ENCODE data around the gene MLLT3.

MLLT3 gene

DNA sequence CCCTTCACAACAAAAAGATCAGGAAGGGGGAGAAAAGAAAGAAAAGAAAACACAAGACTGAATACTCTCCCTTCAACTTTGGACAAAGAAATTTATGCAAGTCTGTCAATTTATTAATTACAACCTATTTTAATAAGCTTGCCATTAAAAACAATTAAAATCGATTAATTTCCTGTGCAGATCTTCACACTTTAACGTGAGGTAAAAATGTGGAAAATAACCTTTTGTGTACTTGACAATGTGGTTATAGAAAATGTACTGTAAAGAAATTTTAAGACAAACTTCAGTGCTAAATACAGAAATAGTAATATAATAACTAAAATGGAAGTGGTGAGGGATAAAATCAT lies 2.7 kb upstream of the MLLT3 start:
- no peak for DNase-seq (ENCODE audit: low read depth)

- no peak for DNase-seq (ENCODE audit: low read depth)
These were observed 2.1 kb upstream of the MLLT3 start for GRCh38 chr9:20624201-20625002.

DNA sequence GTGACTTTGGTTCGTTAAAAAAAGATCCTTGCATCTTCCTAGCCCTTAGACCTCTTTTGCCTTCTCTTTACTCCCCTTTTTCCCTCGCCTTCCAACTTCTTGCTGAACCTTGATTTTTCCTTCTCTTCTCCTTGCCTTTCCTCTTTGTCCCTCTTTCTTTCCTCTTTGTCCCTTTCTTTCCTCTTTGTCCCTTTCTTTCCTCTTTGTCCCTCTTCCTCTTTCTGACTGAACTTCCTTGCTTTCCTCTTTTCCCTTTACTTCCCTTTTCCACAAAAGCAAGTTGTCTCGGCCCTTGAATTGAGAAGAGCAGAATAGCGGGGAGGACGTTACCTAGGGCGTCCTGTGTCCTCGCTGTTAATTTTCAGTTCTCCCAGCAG lies 1.4 kb upstream of the MLLT3 start:
- DNase-seq (ENCODE audit: low read depth), result no peak

- peak; percentile 38 for DNase-seq (ENCODE audit: low read depth)
These were observed 885 bp upstream of the MLLT3 start for GRCh38 chr9:20623021-20623747.

GRCh38 chr9:20621471-20622329 lies 599 bp downstream of the MLLT3 start:
- DNase-seq (ENCODE audit: low read depth), result peak; percentile 49

DNA sequence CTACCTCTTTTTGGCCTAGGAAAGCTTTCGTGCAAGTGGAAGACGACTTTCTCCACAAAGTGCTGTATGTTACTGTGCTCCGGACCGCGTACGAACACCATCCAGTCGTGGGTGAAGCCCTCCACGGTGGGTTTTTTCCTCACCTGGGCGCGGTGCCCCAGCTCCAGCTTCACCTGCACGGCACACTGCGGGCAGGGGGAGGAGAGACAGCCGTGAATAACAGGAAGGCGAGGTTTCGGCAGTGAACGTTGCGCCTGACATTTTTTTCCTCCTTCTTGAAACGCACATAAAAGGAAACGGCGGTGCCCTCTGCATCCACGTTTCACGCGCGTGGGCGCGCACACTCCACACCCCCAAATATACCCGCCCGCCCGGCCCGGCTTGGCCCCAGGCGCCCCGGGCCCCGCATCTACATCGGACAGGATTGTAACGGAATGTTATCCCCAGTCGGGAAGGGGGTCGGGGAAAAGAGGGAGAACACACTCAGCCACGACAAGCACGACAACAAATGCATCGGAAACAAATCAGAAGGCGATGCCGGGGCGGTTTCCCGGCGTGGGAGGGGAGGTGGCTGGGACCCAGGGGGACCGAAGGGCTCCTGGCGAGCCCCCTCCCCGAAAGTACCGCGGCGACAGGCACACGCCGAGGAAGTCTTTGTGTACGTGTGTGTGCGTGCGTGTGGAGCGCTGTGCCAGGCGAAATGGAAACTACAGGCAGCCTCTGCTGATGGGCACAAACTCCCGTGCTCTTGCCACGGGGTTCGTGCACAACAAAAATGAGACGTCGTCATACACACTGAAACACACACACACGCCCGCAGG lies 1.4 kb downstream of the MLLT3 start:
- peak; percentile 46 for DNase-seq (ENCODE audit: low read depth)

- DNase-seq (ENCODE audit: low read depth), result no peak
These were observed 2.7 kb downstream of the MLLT3 start for GRCh38 chr9:20619487-20620200.

- DNase-seq (ENCODE audit: low read depth), result no peak
These were observed 3.9 kb downstream of the MLLT3 start for GRCh38 chr9:20618361-20618802.

- DNase-seq (ENCODE audit: low read depth), result no peak
These were observed 5.5 kb downstream of the MLLT3 start for GRCh38 chr9:20616808-20617207.

DNA sequence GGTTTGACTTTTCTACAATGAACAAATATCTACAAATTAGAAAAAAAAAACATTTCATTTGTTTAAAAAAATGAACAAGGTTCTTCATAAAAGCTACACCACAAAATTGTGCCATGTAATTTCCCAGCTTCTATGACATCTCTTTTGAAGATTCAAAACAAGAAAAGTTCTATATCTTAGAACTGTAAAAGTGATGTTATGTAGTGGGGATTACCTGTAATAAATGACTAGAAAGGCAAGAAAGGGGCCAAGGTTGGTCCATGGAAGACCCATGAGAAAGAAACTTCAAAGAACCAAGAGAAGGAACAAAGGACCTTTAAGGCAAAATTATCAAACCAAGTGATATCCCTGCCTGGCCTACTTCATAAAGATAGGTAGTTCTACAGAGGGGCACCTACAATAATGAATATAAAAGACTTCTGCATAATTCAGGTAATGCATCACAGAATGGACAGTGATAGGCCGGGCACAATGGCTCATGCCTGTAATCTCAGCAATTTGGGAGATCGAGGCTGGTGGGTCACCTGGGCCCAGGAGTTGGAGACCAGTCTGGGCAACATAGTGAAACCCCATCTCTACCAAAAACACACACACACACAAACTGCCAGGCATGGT lies 7.6 kb downstream of the MLLT3 start:
- DNase-seq (ENCODE audit: low read depth), result no peak

- DNase-seq (ENCODE audit: low read depth), result no peak
These were observed 10.5 kb downstream of the MLLT3 start for GRCh38 chr9:20611691-20612287.

- DNase-seq (ENCODE audit: low read depth), result no peak
These were observed 11.7 kb downstream of the MLLT3 start for GRCh38 chr9:20610591-20610990.

GRCh38 chr9:20608582-20608981 lies 13.7 kb downstream of the MLLT3 start:
- DNase-seq (ENCODE audit: low read depth), result no peak

- no peak for DNase-seq (ENCODE audit: low read depth)
These were observed 15.6 kb downstream of the MLLT3 start for GRCh38 chr9:20606652-20607051.

- DNase-seq (ENCODE audit: low read depth), result no peak
These were observed 17.7 kb downstream of the MLLT3 start for GRCh38 chr9:20604562-20604961.

GRCh38 chr9:20603524-20604268 lies 18.6 kb downstream of the MLLT3 start:
- no peak for DNase-seq (ENCODE audit: low read depth)

GRCh38 chr9:20601292-20601691 lies 21.0 kb downstream of the MLLT3 start:
- DNase-seq (ENCODE audit: low read depth), result no peak

- DNase-seq (ENCODE audit: low read depth), result no peak
These were observed 23.1 kb downstream of the MLLT3 start for GRCh38 chr9:20599195-20599594.

DNA sequence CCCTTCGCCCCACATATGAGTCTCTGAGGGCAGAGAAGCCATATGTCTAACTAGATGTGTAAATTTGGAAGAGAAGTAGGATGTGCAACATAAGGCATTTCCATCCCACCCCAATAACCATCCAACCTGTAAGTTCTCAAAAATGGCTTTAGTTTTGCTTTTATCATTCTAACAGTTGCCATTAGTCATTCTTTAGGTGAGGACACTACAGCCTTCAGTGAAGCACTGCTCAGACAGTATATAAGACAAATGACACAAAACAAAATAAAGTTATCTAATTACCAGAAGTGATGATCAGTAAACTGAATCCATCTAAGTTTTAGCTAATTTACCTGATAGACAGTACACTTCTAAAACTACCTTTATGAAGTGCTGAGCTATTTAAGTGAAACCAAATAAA lies 23.9 kb downstream of the MLLT3 start:
- DNase-seq (ENCODE audit: low read depth), result no peak

DNA sequence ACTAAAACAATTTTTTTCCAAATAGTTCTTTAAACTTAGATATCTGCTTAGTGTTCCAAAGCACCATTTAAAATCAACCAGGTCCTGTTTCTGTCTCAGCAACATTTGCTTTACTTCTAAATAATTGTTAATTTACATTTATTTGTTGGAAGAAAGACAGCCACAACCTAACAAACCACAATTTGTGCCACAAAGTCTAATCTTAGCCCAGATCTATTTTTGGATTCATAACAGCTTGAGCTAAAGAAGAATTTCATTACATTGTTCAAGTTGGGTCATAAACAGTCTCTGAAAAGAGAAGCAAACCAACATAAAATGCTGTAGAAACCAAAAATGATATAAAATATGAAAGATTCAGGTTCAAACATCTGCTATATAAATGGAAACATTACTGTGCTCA lies 24.4 kb downstream of the MLLT3 start:
- no peak for DNase-seq (ENCODE audit: low read depth)

Measured in stimulated activated CD8-positive, alpha-beta memory T cell treated with anti-CD3 and anti-CD28 coated beads, Interleukin-12 subunit alpha, Interleukin-12 subunit beta, amount 100 ng/mL, for 4 hours (primary cell).